ENCODE results near the gene NTRK3. TPM values are rescaled to one million over a fixed set of nuclear protein-coding genes. Genes with fewer than 3 reads are reported as not detected.

The NTRK3 gene
- total and polyA plus RNA-seq, 2 of the 8 experiments (the other 6 are each of a cell fraction or from before 2014, with no cell fraction given), result 4.5 to 6.8 TPM

DNA sequence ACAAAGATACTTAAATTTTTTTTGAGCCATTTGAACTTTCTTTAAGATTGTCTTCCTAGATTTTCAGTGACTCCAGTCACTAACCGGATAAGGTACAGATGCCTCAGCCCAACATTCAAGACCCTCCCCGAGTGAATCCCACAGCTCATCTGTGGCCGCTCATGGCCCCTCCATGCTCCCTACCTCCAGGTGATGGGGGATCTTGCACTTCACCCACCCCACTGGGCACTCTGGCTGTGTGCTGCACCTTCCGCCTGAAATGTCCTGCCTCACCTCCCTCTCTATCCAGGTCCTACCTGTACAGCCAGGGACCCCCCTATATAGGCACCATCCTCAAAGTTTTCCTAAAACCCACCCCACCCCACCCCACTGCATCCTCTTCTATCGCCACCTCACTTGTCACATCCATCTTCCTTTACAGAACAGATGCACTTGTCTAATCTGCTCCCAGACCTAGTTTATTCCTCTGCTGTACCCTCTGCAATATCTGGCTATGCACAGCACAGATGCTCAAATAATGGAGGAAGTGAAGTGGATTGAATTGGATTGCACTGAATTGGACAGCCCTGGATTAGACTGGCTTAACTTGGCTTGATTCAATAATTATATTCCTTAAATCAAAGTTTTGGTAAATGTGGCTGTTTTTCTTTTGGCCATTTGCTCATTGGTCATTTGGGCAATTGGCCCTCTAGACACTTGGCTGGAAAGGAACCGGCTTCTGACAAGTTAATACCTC, 24.5 kb downstream of the NTRK3 start:
- WGBS, 2 experiments (ENCODE audit: extremely low coverage in 1 of 2, insufficient coverage in 1 of 2, insufficient read length in 1 of 2, insufficient replicate concordance in 2 of 2, low coverage in 1 of 2, low lambda C conversion rate in 2 of 2, missing lambda C conversion rate in 1 of 2), result 88% methylated on average over 5 of the region's 6 CpGs; no CpG with 5 or more reads in 1 of the 2 experiments
- no peak overlapping the region for H3K4ac ChIP-seq (replicated peaks; ENCODE audit: insufficient read length, low read depth, low read length)
- H2AFZ ChIP-seq (ENCODE audit: low read length), result no peak overlapping the region
- no peak overlapping the region for H3K18ac ChIP-seq (ENCODE audit: extremely low read depth, low read length)
- no peaks in the 10 kb centered on the region for H3K27me3 ChIP-seq (replicated peaks in 1 of 4; ENCODE audit: control insufficient read depth in 3 of 4, extremely low read depth in 1 of 4, insufficient read depth in 3 of 4, low read length in 3 of 4)
- no peak overlapping the region for H3K27ac ChIP-seq (ENCODE audit: low read depth, low read length)
- peaks cover 0 to 4% (median 0%) of the 10 kb centered on the region in 4 experiments; a peak in 3 of 7 replicates for H3K4me1 ChIP-seq (replicated peaks in 1 of 4; ENCODE audit: control insufficient read depth in 3 of 4, insufficient read depth in 4 of 4, low read length in 3 of 4)
- H3K9ac ChIP-seq (replicated peaks in 1 of 4; ENCODE audit: extremely low read depth in 1 of 4, low read depth in 3 of 4, low read length in 3 of 4), result no peak overlapping the region
- DNase-seq (ENCODE audit: low read depth in 1 of 2, low spot score in 2 of 2), result no peak
- no peak overlapping the region for H3K23ac ChIP-seq (ENCODE audit: insufficient read length)
- no peak for FAIRE-seq
- CTCF ChIA-PET (ENCODE audit: partially characterized antibody), result interaction anchor here (0.6 to 7.5 kb wide), 5 partner anchors 9 to 877 kb away, joined by 3 to 99 read pairs (median 5); no protein-coding TSS in a partner anchor
- H3K79me2 ChIP-seq (ENCODE audit: control insufficient read depth in 1 of 2, insufficient read depth in 2 of 2, low read length in 2 of 2), result no peaks in the 10 kb centered on the region
- no peaks in the 10 kb centered on the region for H3K79me1 ChIP-seq (ENCODE audit: low read depth, low read length)
- H3K23me2 ChIP-seq (ENCODE audit: low read depth, low read length), result no peaks in the 10 kb centered on the region
- no peak overlapping the region for H3K14ac ChIP-seq (ENCODE audit: insufficient read length)
- H2AK5ac ChIP-seq (ENCODE audit: low read depth, low read length), result no peak overlapping the region
- H2BK5ac ChIP-seq (ENCODE audit: low read depth, low read length), result no peak overlapping the region
- no peak overlapping the region for H2BK20ac ChIP-seq (ENCODE audit: low read length)
- H4K8ac ChIP-seq (ENCODE audit: extremely low read depth, insufficient read depth, low read length), result no peak overlapping the region
- peaks cover 0 to 3% of the 10 kb centered on the region in 2 experiments for H4K20me1 ChIP-seq (replicated peaks in 1 of 2; ENCODE audit: control insufficient read depth in 1 of 2, insufficient read depth in 2 of 2, low read length in 2 of 2)
- H3K4me3 ChIP-seq (ENCODE audit: extremely low read depth in 1 of 4, insufficient read depth in 2 of 4, low read depth in 3 of 4, low read length in 4 of 4), result no peak overlapping the region
- POLR2A ChIA-PET (ENCODE audit: partially characterized antibody), result no interaction called here
- H2BK15ac ChIP-seq (ENCODE audit: low read length), result no peak overlapping the region
- no peak overlapping the region for H3K56ac ChIP-seq (replicated peaks; ENCODE audit: insufficient read length, low read depth, low read length)
- no peaks in the 10 kb centered on the region for H3K9me3 ChIP-seq (ENCODE audit: insufficient read depth in 2 of 2, low read depth in 1 of 2, low read length in 1 of 2)
- H2BK120ac ChIP-seq (replicated peaks; ENCODE audit: low read depth, low read length), result no peak overlapping the region
- H4K5ac ChIP-seq (ENCODE audit: insufficient read length, low read depth, low read length), result no peak overlapping the region
- H2BK12ac ChIP-seq (ENCODE audit: low read depth, low read length), result no peak overlapping the region
- H3K36me3 ChIP-seq (ENCODE audit: control insufficient read depth in 2 of 4, insufficient read depth in 4 of 4, low read length in 3 of 4), result no peaks in the 10 kb centered on the region
- H3K4me2 ChIP-seq (ENCODE audit: insufficient read depth in 1 of 2, low read depth in 2 of 2, low read length in 2 of 2), result no peak overlapping the region
- H4K91ac ChIP-seq (replicated peaks; ENCODE audit: insufficient read length, low read length), result no peak overlapping the region
- TF ChIP-seq TEAD4 (IDR thresholded peaks at IDR 0.05; ENCODE audit: low read depth, low read length) (no peak), RBBP5 (IDR thresholded peaks at IDR 0.05; ENCODE audit: borderline replicate concordance, low read depth, low read length) (no peak), POLR2AphosphoS5 (IDR thresholded peaks at IDR 0.05; ENCODE audit: low read depth, low read length) (no peak), CTBP2 (IDR thresholded peaks at IDR 0.05; ENCODE audit: borderline replicate concordance, insufficient read depth, insufficient read length, low read length) (no peak), E2F6 (IDR thresholded peaks at IDR 0.05) (no peak), SP2 (IDR thresholded peaks at IDR 0.05; ENCODE audit: low read length) (no peak), MAFK (IDR thresholded peaks at IDR 0.05; ENCODE audit: low read depth, low read length) (no peak), EZH2 (IDR thresholded peaks at IDR 0.05; ENCODE audit: low read depth, low read length, severe bottlenecking) (no peak), SRF (IDR thresholded peaks at IDR 0.05; ENCODE audit: low read depth, low read length) (no peak), CHD2 (IDR thresholded peaks at IDR 0.05; ENCODE audit: low read length) (no peak), EP300 (IDR thresholded peaks at IDR 0.05; ENCODE audit: borderline replicate concordance in 1 of 2, low read depth in 2 of 2, low read length in 2 of 2) (no peak)
- TF ChIP-seq, protein P1, sequence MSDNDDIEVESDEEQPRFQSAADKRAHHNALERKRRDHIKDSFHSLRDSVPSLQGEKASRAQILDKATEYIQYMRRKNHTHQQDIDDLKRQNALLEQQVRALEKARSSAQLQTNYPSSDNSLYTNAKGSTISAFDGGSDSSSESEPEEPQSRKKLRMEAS (IDR thresholded peaks at IDR 0.05), result no peak
